Lower leg skin (tissue), 4 donors: ENCODE results near the gene CDYL2. TPM values are rescaled to one million over a fixed set of nuclear protein-coding genes. Genes with fewer than 3 reads are reported as not detected.

Experiments used
- DNase-seq, 2 donors: peaks; one replicate each; pipeline ENCODE4 v3.0.0-alpha.2; 2019; ENCODE audit warnings: low spot score in 2 of 2
- H3K4me3 ChIP-seq: fragments of 200-600 bp; sonication (generic); 2 replicates; pipeline ENCODE4 v1.5.1; 2017; ENCODE audit warnings: mild to moderate bottlenecking, low read depth; ENCODE audit not compliant: poor library complexity, severe bottlenecking
- POLR2A ChIP-seq, 2 donors: fragments of 450-650 bp; IDR thresholded peaks; one replicate each; pipeline ENCODE4 v1.6.1; 2016 to 2017; ENCODE audit warnings: antibody characterized with exemption in 2 of 2, mild to moderate bottlenecking in 1 of 2, moderate library complexity in 1 of 2
- WGBS, 2 donors: methylation state at CpG; one replicate each; pipeline ENCODE4 v1.1.5; 2018; 5-methylcytosine and 5-hydroxymethylcytosine counted together
- intact Hi-C: fragments of 100-400 bp; cut with DNase I; formaldehyde crosslinking; loops from one replicate; pipeline ENCODE4 v1.15.0; 2023; ENCODE audit warnings: low total_unique reads
- total RNA-seq, 4 donors: library from RNA; depleted of rRNA; stranded (reverse); fragments of >200 nt; gene quantifications; one replicate each; pipeline ENCODE4 v1.1.0, GENCODE V29; 2016
- TF ChIP-seq, protein P1 (sequence below), 3 donors: fragments of 450-650 bp; IDR thresholded peaks; one replicate each; pipeline ENCODE4 v1.5.1; 2016; ENCODE audit warnings: antibody characterized with exemption in 3 of 3, mild to moderate bottlenecking in 3 of 3, moderate library complexity in 2 of 3

Gene CDYL2
- total RNA-seq, 4 donors from 2014 or later = 1.3 to 1.9 (median 1.7) TPM

DNA sequence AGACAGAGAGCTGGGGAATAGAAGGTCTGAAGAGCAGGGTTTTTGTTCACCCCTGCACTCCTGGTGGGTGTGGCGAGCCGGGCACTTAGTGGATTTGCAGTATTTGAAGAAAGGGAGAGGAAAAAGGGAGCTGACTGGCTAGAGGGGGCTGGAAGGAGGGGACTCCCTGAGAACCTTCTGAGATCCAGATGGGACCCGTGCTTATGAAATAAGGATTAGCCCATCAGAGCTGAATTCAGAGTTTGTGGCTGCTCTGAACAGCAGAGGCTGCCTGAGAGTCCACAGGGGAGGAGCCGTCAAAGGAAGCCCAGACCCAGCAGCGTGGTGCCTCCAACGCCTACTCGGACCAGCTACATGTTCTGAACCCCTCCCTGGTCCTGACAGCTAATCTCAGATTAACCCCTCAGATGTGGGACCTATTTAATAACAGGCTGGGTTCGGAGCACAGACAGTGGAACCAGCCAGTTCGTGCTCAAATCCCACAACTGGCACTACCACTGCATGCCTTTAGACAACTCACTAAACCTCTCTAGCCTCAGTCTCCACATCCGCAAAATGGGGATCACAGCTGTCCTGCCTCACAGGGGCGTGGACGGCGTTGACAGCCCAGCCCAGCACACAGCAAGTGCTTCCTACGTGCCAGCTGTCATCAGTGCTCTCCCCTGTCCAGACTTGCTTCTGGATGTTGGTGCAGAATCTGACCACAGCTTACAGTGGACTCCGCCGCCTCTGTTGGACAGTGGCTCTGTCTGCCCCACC is 193.0 kb downstream of the CDYL2 start:
- intact Hi-C loops = no loop called here
- TF ChIP-seq, protein P1, sequence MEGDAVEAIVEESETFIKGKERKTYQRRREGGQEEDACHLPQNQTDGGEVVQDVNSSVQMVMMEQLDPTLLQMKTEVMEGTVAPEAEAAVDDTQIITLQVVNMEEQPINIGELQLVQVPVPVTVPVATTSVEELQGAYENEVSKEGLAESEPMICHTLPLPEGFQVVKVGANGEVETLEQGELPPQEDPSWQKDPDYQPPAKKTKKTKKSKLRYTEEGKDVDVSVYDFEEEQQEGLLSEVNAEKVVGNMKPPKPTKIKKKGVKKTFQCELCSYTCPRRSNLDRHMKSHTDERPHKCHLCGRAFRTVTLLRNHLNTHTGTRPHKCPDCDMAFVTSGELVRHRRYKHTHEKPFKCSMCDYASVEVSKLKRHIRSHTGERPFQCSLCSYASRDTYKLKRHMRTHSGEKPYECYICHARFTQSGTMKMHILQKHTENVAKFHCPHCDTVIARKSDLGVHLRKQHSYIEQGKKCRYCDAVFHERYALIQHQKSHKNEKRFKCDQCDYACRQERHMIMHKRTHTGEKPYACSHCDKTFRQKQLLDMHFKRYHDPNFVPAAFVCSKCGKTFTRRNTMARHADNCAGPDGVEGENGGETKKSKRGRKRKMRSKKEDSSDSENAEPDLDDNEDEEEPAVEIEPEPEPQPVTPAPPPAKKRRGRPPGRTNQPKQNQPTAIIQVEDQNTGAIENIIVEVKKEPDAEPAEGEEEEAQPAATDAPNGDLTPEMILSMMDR (IDR thresholded peaks at IDR 0.05) = no peak
- TF ChIP-seq POLR2A (IDR thresholded peaks at IDR 0.05) = no peak
- no peak overlapping the region for H3K4me3 ChIP-seq
- DNase-seq = peak in 1 of 2 donors; percentile 68
- WGBS, 2 donors = 85 to 87% methylated on average over 16 of the region's 16 CpGs

DNA sequence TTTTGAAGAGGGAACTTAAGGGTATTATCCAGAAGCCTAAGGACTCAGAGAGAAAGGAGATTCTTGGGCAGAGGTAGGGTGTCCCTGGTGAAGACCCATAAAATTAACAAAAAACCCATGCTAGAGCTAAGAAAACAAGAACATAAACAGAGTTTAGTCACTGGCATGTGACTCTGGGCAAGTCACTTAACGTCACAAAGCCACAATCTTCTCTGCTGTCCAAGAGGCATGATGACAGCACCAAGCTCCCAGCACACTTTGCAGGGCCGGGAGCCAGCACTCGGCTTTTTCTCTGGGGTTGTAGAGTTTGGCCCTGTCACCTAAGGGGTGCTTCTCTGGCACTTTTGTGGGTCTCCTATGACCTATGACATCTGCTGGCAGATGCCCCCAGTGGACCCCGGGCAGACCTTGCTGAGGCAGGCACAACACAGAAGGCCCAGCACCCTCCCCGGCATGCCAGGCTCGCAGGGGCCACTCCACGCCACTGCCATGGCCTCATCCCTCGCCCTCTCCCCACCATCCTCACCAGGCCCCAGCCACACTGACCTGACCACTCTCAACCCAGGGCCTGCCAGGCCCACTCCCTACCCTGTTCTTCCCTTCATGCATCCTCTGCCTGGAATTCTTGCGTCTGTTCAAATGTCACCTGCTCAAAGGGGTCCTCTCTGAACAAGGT is 193.8 kb downstream of the CDYL2 start:
- peak in 1 of 2 donors; percentile 81 for DNase-seq
- TF ChIP-seq, protein P1 (IDR thresholded peaks at IDR 0.05) = no peak
- TF ChIP-seq POLR2A (IDR thresholded peaks at IDR 0.05) = no peak
- intact Hi-C loops = no loop called here
- no peak overlapping the region for H3K4me3 ChIP-seq
- 86 to 89% methylated on average over 9 of the region's 9 CpGs for WGBS, 2 donors

DNA sequence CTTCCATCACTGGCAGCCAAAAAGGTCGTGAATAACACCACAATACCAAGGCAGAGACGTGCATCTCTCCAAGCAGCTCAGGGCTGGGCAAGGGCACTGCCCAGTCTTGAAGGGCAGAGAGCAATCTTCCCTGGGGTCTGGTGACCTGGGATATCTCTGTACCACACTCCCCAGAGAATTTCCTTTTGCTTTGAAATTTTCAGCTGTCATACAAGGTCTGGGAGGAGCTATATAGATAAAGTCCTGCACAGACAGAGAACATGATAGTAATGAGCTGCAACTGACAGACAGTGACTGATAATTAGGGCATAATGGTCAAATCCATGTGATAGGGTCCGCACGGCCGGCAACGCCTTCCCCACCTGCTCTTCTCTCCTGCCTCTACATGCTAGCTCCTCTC is 195.5 kb downstream of the CDYL2 start:
- no peak for DNase-seq
- intact Hi-C loops = no loop called here
- no peak overlapping the region for H3K4me3 ChIP-seq
- TF ChIP-seq, protein P1 (IDR thresholded peaks at IDR 0.05) = no peak
- no peak for TF ChIP-seq POLR2A (IDR thresholded peaks at IDR 0.05)
- WGBS, 2 donors = 80 to 82% methylated on average over 6 of the region's 6 CpGs

DNA sequence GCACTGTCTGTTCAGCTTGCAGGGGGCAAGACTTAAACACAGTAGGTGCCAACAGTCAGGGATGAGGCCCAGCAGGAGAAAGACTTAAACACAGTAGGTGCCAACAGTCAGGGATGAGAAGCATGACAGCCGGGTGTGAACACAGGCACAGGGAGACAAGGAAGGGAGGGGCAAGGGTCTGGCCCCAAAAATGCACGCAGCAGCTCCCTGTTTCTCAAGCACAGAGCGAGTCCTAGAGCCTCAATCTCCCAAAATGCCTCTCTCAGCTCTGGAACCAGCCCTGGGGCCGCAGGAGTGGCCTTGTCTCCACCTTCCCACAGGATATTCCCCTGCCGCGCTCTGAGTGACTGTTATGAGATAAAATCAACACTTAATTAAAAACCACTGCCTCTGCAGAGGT is 197.2 kb downstream of the CDYL2 start:
- no peak overlapping the region for H3K4me3 ChIP-seq
- intact Hi-C loops = no loop called here
- TF ChIP-seq POLR2A (IDR thresholded peaks at IDR 0.05) = no peak
- TF ChIP-seq, protein P1 (IDR thresholded peaks at IDR 0.05) = no peak
- 66 to 73% methylated on average over 6 of the region's 6 CpGs for WGBS, 2 donors
- DNase-seq = no peak

DNA sequence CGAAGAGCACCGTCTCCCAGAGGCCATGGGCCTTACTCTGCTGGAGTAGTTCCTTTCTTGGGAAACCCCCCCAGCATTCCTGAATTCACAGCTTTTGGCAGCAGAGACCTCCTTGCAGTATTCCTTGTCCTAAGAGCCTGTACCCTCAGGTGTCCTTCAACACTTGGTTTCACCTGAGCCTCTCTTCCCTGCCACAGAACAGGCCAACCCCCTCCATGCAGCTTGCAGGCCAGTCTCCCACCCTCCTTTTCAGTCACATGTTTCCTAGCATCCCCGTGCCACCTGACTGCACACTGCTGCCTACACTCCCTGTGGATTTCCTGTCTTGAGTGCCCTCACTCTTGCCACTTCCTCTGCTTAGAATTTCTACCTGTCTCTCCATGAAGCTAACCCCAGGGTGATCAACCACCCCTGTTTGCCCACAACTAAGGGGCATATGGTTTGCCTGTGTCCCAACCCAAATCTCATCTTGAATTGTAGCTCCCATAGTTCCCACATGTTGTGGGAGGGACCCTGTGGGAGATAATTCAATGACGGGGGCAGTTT is 198.1 kb downstream of the CDYL2 start:
- TF ChIP-seq POLR2A (IDR thresholded peaks at IDR 0.05) = no peak
- TF ChIP-seq, protein P1 (IDR thresholded peaks at IDR 0.05) = no peak
- intact Hi-C loops = no loop called here
- no peak overlapping the region for H3K4me3 ChIP-seq
- DNase-seq = no peak
- 85 to 89% methylated on average over 4 of the region's 4 CpGs for WGBS, 2 donors
